Heart left ventricle (tissue), 13 donors: ENCODE data around the gene CD300LF.

Experiments used
- CTCF ChIP-seq, 12 donors: fragments of 200-600 bp; sonication (generic) in 4 of 12; IDR thresholded peaks; one replicate each; pipeline versions ENCODE4 v1.5.0 to v1.8.0; 2018 to 2022; ENCODE audit warnings: antibody characterized with exemption in 12 of 12, mild to moderate bottlenecking in 5 of 12
- POLR2A ChIP-seq, 2 donors: fragments of 450-650 bp; IDR thresholded peaks; one replicate each; pipeline ENCODE4 v1.6.1; 2017; ENCODE audit warnings: antibody characterized with exemption in 2 of 2, mild to moderate bottlenecking in 2 of 2, moderate library complexity in 2 of 2
- donor health status: ischemic (EF 13 %, LVEDD 7.1; RV severe dilation, severe dysfunction).
- donor health status: DM: no; HTN: yes; CAD: no.
- donor health status: DM: no; HTN: no; CAD: no.
- donor health status: ischemic (EF 25% LVEDD 6.9; RV normal size, moderate dysfunction).
- donor health status: ischemic (EF 25% LVEDD 5.7; RV mildly dilated, moderate dysfunction).
- donor health status: ischemic (EF 35%, LVEDD 5.7; RV mildly dilated, moderate dysfunction).
- donor health status: nonischemic (EF 11% LVEDD 7.7; RV severe dilation, severe dysfunction).
- donor health status: DM: yes; HTN: yes; CAD: no.
- donor health status: PGD.
- donor health status: ischemic (EF 29% LVEDD 5.4; RV normal size, mild dysfunction).
- donor health status: nonischemic (EF 23%, LVEDD 6.1; RV moderate dilation, normal function).

DNA sequence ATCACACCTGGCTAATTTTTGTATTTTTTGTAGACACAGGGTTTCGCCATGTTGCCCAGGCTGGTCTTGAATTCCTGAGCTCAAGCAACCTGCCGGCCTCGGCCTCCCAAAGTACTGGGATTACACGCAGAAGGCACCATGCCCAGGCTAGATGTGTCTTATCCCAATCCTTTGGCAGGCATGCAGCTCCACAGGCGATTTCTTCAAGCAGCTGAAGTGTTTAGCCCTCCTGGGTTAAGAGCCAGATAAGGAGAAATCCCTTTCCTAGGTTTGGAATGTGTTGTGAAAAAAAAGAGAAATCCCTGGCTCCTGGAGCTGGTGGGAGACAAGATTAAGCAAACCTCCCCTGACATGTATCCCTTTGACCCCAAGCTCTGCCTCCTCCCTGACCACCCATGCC lies 33.7 kb upstream of the CD300LF start:
- no peak for TF ChIP-seq CTCF (IDR thresholded peaks at IDR 0.05)
- no peak for TF ChIP-seq POLR2A (IDR thresholded peaks at IDR 0.05)
